Measurements from ENCODE around the gene POU4F3. TPM values are rescaled to one million over a fixed set of nuclear protein-coding genes. Genes with fewer than 3 reads are reported as not detected.
"Not testable (repeated sequence)": the region's sequence is repeated elsewhere in the genome, so short reads cannot be mapped to it uniquely, and the experiment has no call there.

Gene POU4F3
- total RNA-seq, result not detected

- DNase-seq (ENCODE audit: low spot score), result no peak
- intact Hi-C loops (cut with DNase I), result no loop called here
- ATAC-seq, result no peak
These were observed at the start of gene POU4F3 for GRCh38 chr5:146338774-146339714. TSS of gene POU4F3 (plus strand) at chr5:146338839. CDS start at chr5:146339113, 274 bp downstream.

- intact Hi-C loops (cut with DNase I), result no loop called here
- no peak for ATAC-seq
- DNase-seq (ENCODE audit: low spot score), result no peak
These were observed 48.3 kb upstream of the POU4F3 start for GRCh38 chr5:146290318-146290717.

- no peak for ATAC-seq
- no peak for DNase-seq (ENCODE audit: low spot score)
- intact Hi-C loops (cut with DNase I), result no loop called here
These were observed 47.1 kb upstream of the POU4F3 start for GRCh38 chr5:146291421-146292074.

GRCh38 chr5:146296245-146296644 lies 42.4 kb upstream of the POU4F3 start:
- intact Hi-C loops (cut with DNase I), result no loop called here

GRCh38 chr5:146298920-146299319 lies 39.7 kb upstream of the POU4F3 start:
- intact Hi-C loops (cut with DNase I); DNase-seq (ENCODE audit: low spot score); ATAC-seq: not testable (repeated sequence)

More at GRCh38 chr5:146296245-146296644, 42.4 kb upstream of the POU4F3 start:
- ATAC-seq (no peak), DNase-seq (ENCODE audit: low spot score) (no peak)

- intact Hi-C loops (cut with DNase I), result no loop called here
- ATAC-seq, result no peak
- DNase-seq (ENCODE audit: low spot score), result no peak
These were observed 37.0 kb upstream of the POU4F3 start for GRCh38 chr5:146301626-146302025.

GRCh38 chr5:146302406-146302805 lies 36.2 kb upstream of the POU4F3 start:
- DNase-seq (ENCODE audit: low spot score), result no peak
- intact Hi-C loops (cut with DNase I), result no loop called here
- ATAC-seq, result no peak

GRCh38 chr5:146306838-146307237 lies 31.8 kb upstream of the POU4F3 start:
- intact Hi-C loops (cut with DNase I), result no loop called here

GRCh38 chr5:146307796-146308195 lies 30.8 kb upstream of the POU4F3 start:
- intact Hi-C loops (cut with DNase I), result no loop called here
- DNase-seq (ENCODE audit: low spot score), result no peak
- no peak for ATAC-seq

More at GRCh38 chr5:146306838-146307237, 31.8 kb upstream of the POU4F3 start:
- ATAC-seq (no peak), DNase-seq (ENCODE audit: low spot score) (no peak)

GRCh38 chr5:146310540-146310939 lies 28.1 kb upstream of the POU4F3 start:
- intact Hi-C loops (cut with DNase I), result no loop called here
- no peak for DNase-seq (ENCODE audit: low spot score)
- no peak for ATAC-seq

- no peak for DNase-seq (ENCODE audit: low spot score)
- intact Hi-C loops (cut with DNase I), result no loop called here
- no peak for ATAC-seq
These were observed 27.4 kb upstream of the POU4F3 start for GRCh38 chr5:146311278-146311677.

- DNase-seq (ENCODE audit: low spot score) (no peak), ATAC-seq (no peak)
- intact Hi-C loops (cut with DNase I), result no loop called here
These were observed 25.6 kb upstream of the POU4F3 start for GRCh38 chr5:146313027-146313426.

GRCh38 chr5:146321571-146321970 lies 17.1 kb upstream of the POU4F3 start:
- ATAC-seq, result no peak
- DNase-seq (ENCODE audit: low spot score), result no peak
- intact Hi-C loops (cut with DNase I), result no loop called here

- intact Hi-C loops (cut with DNase I), result no loop called here
These were observed 11.3 kb upstream of the POU4F3 start for GRCh38 chr5:146327257-146327870.

GRCh38 chr5:146327989-146328388 lies 10.7 kb upstream of the POU4F3 start:
- intact Hi-C loops (cut with DNase I), result no loop called here
- ATAC-seq (no peak), DNase-seq (ENCODE audit: low spot score) (no peak)

More at GRCh38 chr5:146327257-146327870, 11.3 kb upstream of the POU4F3 start:
- DNase-seq (ENCODE audit: low spot score) (no peak), ATAC-seq (no peak)

- no peak for DNase-seq (ENCODE audit: low spot score)
- intact Hi-C loops (cut with DNase I), result no loop called here
- no peak for ATAC-seq
These were observed 8.9 kb upstream of the POU4F3 start for GRCh38 chr5:146329697-146330096.

- intact Hi-C loops (cut with DNase I), result no loop called here
- ATAC-seq (no peak), DNase-seq (ENCODE audit: low spot score) (no peak)
These were observed 7.2 kb upstream of the POU4F3 start for GRCh38 chr5:146331423-146331822.

- ATAC-seq (no peak), DNase-seq (ENCODE audit: low spot score) (no peak)
- intact Hi-C loops (cut with DNase I), result no loop called here
These were observed 4.5 kb upstream of the POU4F3 start for GRCh38 chr5:146334074-146334533.

- DNase-seq (ENCODE audit: low spot score), result no peak
- no peak for ATAC-seq
- intact Hi-C loops (cut with DNase I), result no loop called here
These were observed 2.4 kb upstream of the POU4F3 start for GRCh38 chr5:146336197-146336596.
